Mesothelial cell of epicardium (in vitro differentiated cells): Measurements from ENCODE around the gene VWA5A. TPM values are rescaled to one million over a fixed set of nuclear protein-coding genes. Genes with fewer than 3 reads are reported as not detected.
"Not testable (repeated sequence)": the region's sequence is repeated elsewhere in the genome, so short reads cannot be mapped to it uniquely, and the experiment has no call there.

Experiments used
- DNase-seq, 2 experiments: peaks; one replicate each; pipeline ENCODE4 v3.0.0; 2021; ENCODE audit warnings: low spot score in 2 of 2; ENCODE audit not compliant: unreplicated experiment in 2 of 2
- H3K27ac Mint-ChIP-seq: 2 replicates; pipeline ENCODE4 v1.8.0; 2021; ENCODE audit warnings: mixed read lengths
- H3K27me3 Mint-ChIP-seq: 2 replicates; pipeline ENCODE4 v1.8.0; 2021; ENCODE audit warnings: low read depth, mixed read lengths
- H3K36me3 Mint-ChIP-seq: 2 replicates; pipeline ENCODE4 v1.8.0; 2021; ENCODE audit warnings: mixed read lengths
- H3K4me1 Mint-ChIP-seq: 2 replicates; pipeline ENCODE4 v1.8.0; 2021; ENCODE audit warnings: mixed read lengths
- H3K4me3 Mint-ChIP-seq: 2 replicates; pipeline ENCODE4 v1.8.0; 2021; ENCODE audit warnings: mild to moderate bottlenecking, moderate library complexity, mixed read lengths
- H3K9me3 Mint-ChIP-seq: 2 replicates; pipeline ENCODE4 v1.8.0; 2021; ENCODE audit warnings: mixed read lengths
- CTCF ChIP-seq: fragments of 200-600 bp; sonication (generic); IDR thresholded peaks from one replicate; pipeline ENCODE4 v1.5.0; 2021; ENCODE audit warnings: antibody characterized with exemption; ENCODE audit not compliant: unreplicated experiment
- total RNA-seq: library from RNA; stranded (reverse); gene quantifications from 3 replicates; pipeline ENCODE4 v1.2.1, GENCODE V29; 2021

The VWA5A gene
- total RNA-seq, 1 donor from 2014 or later, result 14.2 TPM

GRCh38 chr11:124122123-124122522 is 6.9 kb downstream of the VWA5A start:
- H3K4me1 Mint-ChIP-seq, result no peaks in the 10 kb centered on the region
- H3K27ac Mint-ChIP-seq, result no peak overlapping the region
- no peaks in the 10 kb centered on the region for H3K9me3 Mint-ChIP-seq
- H3K36me3 Mint-ChIP-seq, result peaks cover 54% of the 10 kb centered on the region
- no peak overlapping the region for H3K4me3 Mint-ChIP-seq
- no peaks in the 10 kb centered on the region for H3K27me3 Mint-ChIP-seq
- no peak for TF ChIP-seq CTCF
- DNase-seq, result no peak

GRCh38 chr11:124123622-124124021 is 8.4 kb downstream of the VWA5A start:
- Mint-ChIP-seq H3K4me3 (no peak overlapping the region), H3K4me1 (no peaks in the 10 kb centered on the region), H3K27me3 (no peaks in the 10 kb centered on the region), H3K27ac (no peak overlapping the region), H3K36me3 (peaks cover 40% of the 10 kb centered on the region), H3K9me3 (peaks cover 9% of the 10 kb centered on the region)
- DNase-seq, result no peak
- no peak for TF ChIP-seq CTCF

- Mint-ChIP-seq H3K36me3 (peaks cover 28% of the 10 kb centered on the region), H3K9me3 (peaks cover 30% of the 10 kb centered on the region)
- not testable (repeated sequence) for H3K27ac Mint-ChIP-seq, H3K4me3 Mint-ChIP-seq, H3K27me3 Mint-ChIP-seq, H3K4me1 Mint-ChIP-seq, DNase-seq
Measured at GRCh38 chr11:124127134-124127533, 11.9 kb downstream of the VWA5A start.

- Mint-ChIP-seq H3K27ac (no peak overlapping the region), H3K4me1 (no peaks in the 10 kb centered on the region), H3K27me3 (no peaks in the 10 kb centered on the region), H3K36me3 (peaks cover 35% of the 10 kb centered on the region), H3K4me3 (no peak overlapping the region), H3K9me3 (peaks cover 22% of the 10 kb centered on the region)
- DNase-seq, result no peak
- TF ChIP-seq CTCF, result no peak
Measured at GRCh38 chr11:124143034-124143433, 27.8 kb downstream of the VWA5A start.

GRCh38 chr11:124147951-124148350 is 32.7 kb downstream of the VWA5A start:
- Mint-ChIP-seq H3K27ac (no peak overlapping the region), H3K27me3 (no peaks in the 10 kb centered on the region), H3K4me3 (no peak overlapping the region), H3K36me3 (peaks cover 12% of the 10 kb centered on the region), H3K4me1 (no peaks in the 10 kb centered on the region), H3K9me3 (peaks cover 7% of the 10 kb centered on the region)
- no peak for DNase-seq
- TF ChIP-seq CTCF, result no peak

- DNase-seq, result no peak
- Mint-ChIP-seq H3K4me3 (no peak overlapping the region), H3K4me1 (no peaks in the 10 kb centered on the region), H3K9me3 (peaks cover 7% of the 10 kb centered on the region), H3K27me3 (peaks cover 11% of the 10 kb centered on the region), H3K36me3 (peaks cover 10% of the 10 kb centered on the region), H3K27ac (no peak overlapping the region)
- no peak for TF ChIP-seq CTCF
Measured at GRCh38 chr11:124150684-124151083, 35.4 kb downstream of the VWA5A start.
